Gastroesophageal sphincter (tissue), 4 donors: Measurements from ENCODE around the gene CXADR. TPM values are rescaled to one million over a fixed set of nuclear protein-coding genes. Genes with fewer than 3 reads are reported as not detected.
A peak's percentile ranks its signal among the peaks of the same experiment; 100 is the strongest.
"Not testable (repeated sequence)": the region's sequence is repeated elsewhere in the genome, so short reads cannot be mapped to it uniquely, and the experiment has no call there.

Experiments used
- ATAC-seq: fragments of 150-250 bp; one replicate; pipeline ENCODE4 v1.9.1; 2016; ENCODE audit warnings: mild to moderate bottlenecking, moderate library complexity
- H3K27ac ChIP-seq, 4 donors: fragments of 200-600 bp; sonication (generic) in 3 of 4; 1 replicate in 3 of 4; 2 replicates in 1 of 4; pipeline ENCODE4 v1.5.1; 2016 to 2019
- H3K27me3 ChIP-seq: fragments of 200-600 bp; sonication (generic); one replicate; pipeline ENCODE4 v1.5.1; 2019
- H3K36me3 ChIP-seq, 2 donors: fragments of 200-600 bp; sonication (generic); one replicate each; pipeline ENCODE4 v1.5.1; 2019; ENCODE audit warnings: control low read depth in 1 of 2
- H3K4me1 ChIP-seq, 3 donors: fragments of 200-600 bp; sonication (generic); 1 replicate in 2 of 3; 2 replicates in 1 of 3; pipeline ENCODE4 v1.5.1; 2016 to 2019; ENCODE audit warnings: control low read depth in 2 of 3
- H3K4me3 ChIP-seq, 2 donors: fragments of 200-600 bp; sonication (generic); one replicate each; pipeline ENCODE4 v1.5.1; 2019; ENCODE audit warnings: mild to moderate bottlenecking in 1 of 2, moderate library complexity in 1 of 2
- H3K9me3 ChIP-seq, 3 donors: fragments of 200-600 bp; sonication (generic); one replicate each; pipeline ENCODE4 v1.5.1; 2017 to 2019; ENCODE audit warnings: control low read depth in 2 of 3
- EP300 ChIP-seq: sonication (generic); formaldehyde crosslinking; IDR thresholded peaks from one replicate; pipeline ENCODE4 v1.6.1; 2017; ENCODE audit warnings: antibody characterized with exemption, mild to moderate bottlenecking
- POLR2A ChIP-seq, 2 donors: fragments of 450-650 bp; IDR thresholded peaks; one replicate each; pipeline ENCODE4 v1.6.1; 2017; ENCODE audit warnings: antibody characterized with exemption in 2 of 2, mild to moderate bottlenecking in 2 of 2, moderate library complexity in 1 of 2
- POLR2AphosphoS5 ChIP-seq: sonication (generic); formaldehyde crosslinking; IDR thresholded peaks from one replicate; pipeline ENCODE4 v1.6.1; 2017; ENCODE audit warnings: antibody characterized with exemption
- WGBS, 2 donors: methylation state at CpG; one replicate each; pipeline ENCODE4 v1.1.5; 2018; ENCODE audit warnings: low coverage in 1 of 2; 5-methylcytosine and 5-hydroxymethylcytosine counted together
- total RNA-seq, 4 donors: library from RNA; depleted of rRNA; stranded (reverse); fragments of >200 nt; gene quantifications; one replicate each; pipeline ENCODE4 v1.1.0, GENCODE V29; 2016
- TF ChIP-seq, protein P1 (sequence below), 4 experiments: fragments of 200-600 bp in 2 of 4; fragments of 450-650 bp in 2 of 4; sonication (generic) in 1 of 4; IDR thresholded peaks; one replicate each; pipeline ENCODE4 v1.5.1; 2017 to 2019; ENCODE audit warnings: antibody characterized with exemption in 4 of 4, mild to moderate bottlenecking in 2 of 4, moderate library complexity in 2 of 4

Gene CXADR
- total RNA-seq, 4 donors from 2014 or later, result 0.54 to 10.6 (median 4.4) TPM

GRCh38 chr21:17501107-17502006 lies 11.5 kb upstream of the CXADR start:
- Histone ChIP-seq H3K4me3 (no peak overlapping the region), H3K27ac (no peak overlapping the region), H3K9me3 (no peaks in the 10 kb centered on the region), H3K27me3 (no peaks in the 10 kb centered on the region), H3K4me1 (no peaks in the 10 kb centered on the region), H3K36me3 (no peaks in the 10 kb centered on the region)
- no peak for ATAC-seq
- WGBS, 2 donors, result 75 to 80% methylated on average over 4 of the region's 4 CpGs
- TF ChIP-seq, protein P1, sequence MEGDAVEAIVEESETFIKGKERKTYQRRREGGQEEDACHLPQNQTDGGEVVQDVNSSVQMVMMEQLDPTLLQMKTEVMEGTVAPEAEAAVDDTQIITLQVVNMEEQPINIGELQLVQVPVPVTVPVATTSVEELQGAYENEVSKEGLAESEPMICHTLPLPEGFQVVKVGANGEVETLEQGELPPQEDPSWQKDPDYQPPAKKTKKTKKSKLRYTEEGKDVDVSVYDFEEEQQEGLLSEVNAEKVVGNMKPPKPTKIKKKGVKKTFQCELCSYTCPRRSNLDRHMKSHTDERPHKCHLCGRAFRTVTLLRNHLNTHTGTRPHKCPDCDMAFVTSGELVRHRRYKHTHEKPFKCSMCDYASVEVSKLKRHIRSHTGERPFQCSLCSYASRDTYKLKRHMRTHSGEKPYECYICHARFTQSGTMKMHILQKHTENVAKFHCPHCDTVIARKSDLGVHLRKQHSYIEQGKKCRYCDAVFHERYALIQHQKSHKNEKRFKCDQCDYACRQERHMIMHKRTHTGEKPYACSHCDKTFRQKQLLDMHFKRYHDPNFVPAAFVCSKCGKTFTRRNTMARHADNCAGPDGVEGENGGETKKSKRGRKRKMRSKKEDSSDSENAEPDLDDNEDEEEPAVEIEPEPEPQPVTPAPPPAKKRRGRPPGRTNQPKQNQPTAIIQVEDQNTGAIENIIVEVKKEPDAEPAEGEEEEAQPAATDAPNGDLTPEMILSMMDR (IDR thresholded peaks at IDR 0.05), result no peak
- TF ChIP-seq EP300 (no peak), POLR2AphosphoS5 (no peak), POLR2A (IDR thresholded peaks at IDR 0.05) (no peak)

DNA sequence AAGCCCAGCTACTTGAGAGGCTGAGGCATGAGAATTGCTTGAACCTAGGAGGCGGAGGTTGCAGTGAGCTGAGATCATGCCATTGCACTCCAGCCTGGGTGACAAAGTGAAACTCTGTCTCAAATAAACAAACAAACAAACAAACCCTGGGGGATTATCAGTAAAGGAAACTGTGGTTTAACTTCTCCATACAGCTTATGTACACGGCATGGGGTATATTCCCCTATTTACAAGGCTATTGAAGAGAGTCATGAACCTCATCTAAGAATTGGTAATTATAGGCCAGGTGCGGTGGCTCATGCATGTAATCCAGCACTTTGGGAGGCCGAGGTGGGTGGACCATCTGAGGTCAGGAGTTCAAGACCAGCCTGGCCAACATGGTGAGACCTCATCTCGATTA lies 9.9 kb upstream of the CXADR start:
- not testable (repeated sequence) for H3K36me3 ChIP-seq, H3K27ac ChIP-seq, ATAC-seq, H3K4me3 ChIP-seq, H3K27me3 ChIP-seq, H3K9me3 ChIP-seq, H3K4me1 ChIP-seq
- 69 to 84% methylated on average over 2 to 5 of the region's 5 CpGs for WGBS, 2 donors

DNA sequence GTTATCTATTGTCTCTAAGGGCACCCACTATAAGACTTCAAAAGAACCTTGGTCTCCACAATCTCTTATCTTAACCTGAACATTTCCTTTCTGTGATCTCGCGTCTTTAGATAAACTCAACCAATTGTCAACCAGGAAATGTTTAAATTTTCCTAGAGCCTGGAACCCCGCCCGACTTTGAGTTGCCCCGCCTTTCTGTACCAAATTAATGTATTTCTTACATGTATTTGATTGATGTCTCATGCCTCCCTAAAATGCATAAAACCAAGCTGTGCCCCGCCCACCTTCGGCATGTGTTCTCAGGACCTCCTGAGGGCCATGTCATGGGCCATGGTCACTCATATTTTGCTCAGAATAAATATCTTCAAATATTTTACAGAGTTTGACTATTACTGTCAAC lies 5.9 kb upstream of the CXADR start:
- Histone ChIP-seq H3K27ac (no peak overlapping the region), H3K9me3 (no peaks in the 10 kb centered on the region), H3K4me3 (no peak overlapping the region), H3K4me1 (peaks cover 0 to 3% (median under 1%) of the 10 kb centered on the region in 3 donors), H3K27me3 (no peaks in the 10 kb centered on the region), H3K36me3 (no peaks in the 10 kb centered on the region)
- WGBS, 2 donors, result 82 to 100% methylated on average over 7 of the region's 7 CpGs
- no peak for ATAC-seq
- no peak for TF ChIP-seq EP300
- no peak for TF ChIP-seq POLR2AphosphoS5
- TF ChIP-seq, protein P1 (IDR thresholded peaks at IDR 0.05), result no peak
- no peak for TF ChIP-seq POLR2A (IDR thresholded peaks at IDR 0.05)

DNA sequence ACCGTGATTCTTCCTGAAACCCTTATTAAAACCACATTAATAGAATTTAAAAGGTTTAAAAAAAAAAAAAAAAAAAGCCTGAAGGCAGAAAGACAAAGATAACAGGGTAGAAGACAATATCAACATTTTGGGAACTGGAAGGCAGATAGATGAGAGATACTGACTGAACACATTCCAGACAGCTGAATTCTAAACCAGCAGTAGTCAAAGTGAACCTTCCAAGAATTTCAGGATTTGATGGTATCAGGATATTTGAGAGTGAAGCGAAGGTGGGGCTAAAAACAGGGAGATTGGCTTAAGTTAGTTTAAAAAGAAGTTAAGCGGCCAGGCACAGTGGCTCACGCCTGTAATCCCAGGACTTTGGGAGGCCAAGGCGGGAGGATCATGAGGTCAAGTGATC lies 5.3 kb upstream of the CXADR start:
- Histone ChIP-seq H3K36me3 (no peaks in the 10 kb centered on the region), H3K27ac (no peak overlapping the region), H3K9me3 (no peaks in the 10 kb centered on the region), H3K27me3 (peaks cover 5% of the 10 kb centered on the region), H3K4me1 (peaks cover 0 to 10% (median 7%) of the 10 kb centered on the region in 3 donors), H3K4me3 (no peak overlapping the region)
- no peak for ATAC-seq
- TF ChIP-seq POLR2A (IDR thresholded peaks at IDR 0.05) (no peak), EP300 (no peak)
- TF ChIP-seq, protein P1 (IDR thresholded peaks at IDR 0.05), result no peak
- WGBS, 2 donors, result 81 to 85% methylated on average over 5 of the region's 5 CpGs

GRCh38 chr21:17513214-17514123 lies 626 bp downstream of the CXADR start:
- Histone ChIP-seq H3K27ac (peak overlapping the region in 1 of 4 donors; percentile 36), H3K4me3 (peak overlapping the region; percentile 59 to 79), H3K9me3 (no peaks in the 10 kb centered on the region), H3K27me3 (peaks cover 35% of the 10 kb centered on the region), H3K36me3 (no peaks in the 10 kb centered on the region), H3K4me1 (peaks cover 0 to 27% (median 14%) of the 10 kb centered on the region in 3 donors)
- peak; percentile 54 for ATAC-seq
- 0 to 2% methylated on average over 11 to 12 of the region's 69 CpGs for WGBS, 2 donors
- TF ChIP-seq POLR2AphosphoS5 (no peak), EP300 (no peak), POLR2A (IDR thresholded peaks at IDR 0.05) (no peak)
- TF ChIP-seq, protein P1 (IDR thresholded peaks at IDR 0.05), result no peak
